PFSK-1 (cell line): ENCODE data around the gene JRKL.

Source experiments
- FOXP2 ChIP-seq: optimal IDR thresholded peaks from 2 replicates; pipeline ENCODE3; 2011; ENCODE audit warnings: borderline replicate concordance, control low read depth, inconsistent platforms; ENCODE audit not compliant: insufficient read depth; ENCODE audit errors: extremely low read length, extremely low read depth
- POLR2AphosphoS5 ChIP-seq: IDR thresholded peaks from 2 replicates; pipeline ENCODE4 v1.6.1; 2012; ENCODE audit warnings: low read depth, mild to moderate bottlenecking, control low read depth, low read length, moderate library complexity
- REST ChIP-seq, 2 experiments: IDR thresholded peaks; 2 replicates each; pipeline versions ENCODE4 v1.6.1 to v1.8.0; 2011 to 2012; ENCODE audit warnings: low read depth in 2 of 2, low read length in 2 of 2, control low read depth in 1 of 2, inconsistent platforms in 1 of 2, mild to moderate bottlenecking in 1 of 2, moderate library complexity in 1 of 2; ENCODE audit not compliant: insufficient read depth in 1 of 2
- SIN3A ChIP-seq: IDR thresholded peaks from 2 replicates; pipeline ENCODE4 v1.6.1; 2012; ENCODE audit warnings: mild to moderate bottlenecking, low read length, moderate library complexity, borderline replicate concordance; ENCODE audit not compliant: insufficient read depth
- TAF1 ChIP-seq: IDR thresholded peaks from 2 replicates; pipeline ENCODE4 v1.6.1; 2012; ENCODE audit warnings: low read length, control low read depth, borderline replicate concordance; ENCODE audit not compliant: insufficient read depth

- TF ChIP-seq REST (IDR thresholded peaks at IDR 0.05; ENCODE audit: insufficient read depth in 1 of 2, low read depth in 2 of 2, low read length in 2 of 2) (no peak), POLR2AphosphoS5 (no peak; the same call in 1 of the 2 replicates), TAF1 (no peak), FOXP2 (no peak), SIN3A (no peak)
Observed at GRCh38 chr11:96391698-96392307, 2.0 kb downstream of the JRKL start.
